GM13976 (cell line): ENCODE data around the gene HERPUD1.

Source experiments
- DNase-seq: peaks from one replicate; pipeline ENCODE4 v3.0.0; 2012; ENCODE audit warnings: low spot score
- CTCF ChIP-seq: IDR thresholded peaks from 2 replicates; pipeline ENCODE4 v1.5.1; 2012; ENCODE audit warnings: borderline replicate concordance, mild to moderate bottlenecking; ENCODE audit not compliant: insufficient read depth; ENCODE audit errors: extremely low read depth, missing control alignments, control extremely low read depth
- in situ Hi-C: fragments of 300-500 bp; cut with MboI; formaldehyde crosslinking; loops from one replicate; pipeline ENCODE4 v1.12.0; 2022; ENCODE audit warnings: low sequenced_read_pairs, mixed read lengths, inconsistent platforms; ENCODE audit not compliant: unreplicated experiment

Gene HERPUD1

GRCh38 chr16:56886826-56887225 is 45.1 kb upstream of the HERPUD1 start:
- in situ Hi-C loops: no loop called here
- DNase-seq: no peak
- no peak for TF ChIP-seq CTCF

GRCh38 chr16:56888806-56889205 is 43.1 kb upstream of the HERPUD1 start:
- in situ Hi-C loops: no loop called here
- DNase-seq: peak; percentile 78

GRCh38 chr16:56889206-56889605 is 42.7 kb upstream of the HERPUD1 start:
- DNase-seq: no peak
- TF ChIP-seq CTCF: no peak
- in situ Hi-C loops: no loop called here

More at GRCh38 chr16:56888806-56889205, 43.1 kb upstream of the HERPUD1 start:
- no peak for TF ChIP-seq CTCF

DNA sequence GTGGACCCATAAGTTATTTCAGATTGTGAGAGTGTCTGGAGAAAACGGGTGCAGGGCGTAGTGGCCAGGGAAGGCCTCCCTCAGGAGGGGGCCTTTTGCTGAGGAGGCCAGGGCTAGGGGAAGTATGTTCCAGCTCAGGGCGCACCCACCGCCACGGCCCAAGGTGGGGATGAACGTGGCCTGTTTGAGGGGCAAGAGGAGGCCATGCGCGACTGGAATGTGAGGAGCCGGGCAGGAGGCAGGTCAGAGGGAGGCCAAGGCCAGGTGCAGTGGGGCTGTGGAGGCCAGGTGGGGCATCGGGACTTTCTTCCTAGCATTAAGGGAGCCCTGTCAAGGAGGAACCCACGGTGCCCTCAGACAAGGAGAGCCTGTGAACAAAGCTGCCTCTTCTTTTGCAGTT is 40.3 kb upstream of the HERPUD1 start:
- no peak for TF ChIP-seq CTCF
- in situ Hi-C loops: no loop called here
- DNase-seq: no peak

- TF ChIP-seq CTCF: no peak
- DNase-seq: no peak
- in situ Hi-C loops: no loop called here
These were observed 39.2 kb upstream of the HERPUD1 start for GRCh38 chr16:56892705-56893104.

DNA sequence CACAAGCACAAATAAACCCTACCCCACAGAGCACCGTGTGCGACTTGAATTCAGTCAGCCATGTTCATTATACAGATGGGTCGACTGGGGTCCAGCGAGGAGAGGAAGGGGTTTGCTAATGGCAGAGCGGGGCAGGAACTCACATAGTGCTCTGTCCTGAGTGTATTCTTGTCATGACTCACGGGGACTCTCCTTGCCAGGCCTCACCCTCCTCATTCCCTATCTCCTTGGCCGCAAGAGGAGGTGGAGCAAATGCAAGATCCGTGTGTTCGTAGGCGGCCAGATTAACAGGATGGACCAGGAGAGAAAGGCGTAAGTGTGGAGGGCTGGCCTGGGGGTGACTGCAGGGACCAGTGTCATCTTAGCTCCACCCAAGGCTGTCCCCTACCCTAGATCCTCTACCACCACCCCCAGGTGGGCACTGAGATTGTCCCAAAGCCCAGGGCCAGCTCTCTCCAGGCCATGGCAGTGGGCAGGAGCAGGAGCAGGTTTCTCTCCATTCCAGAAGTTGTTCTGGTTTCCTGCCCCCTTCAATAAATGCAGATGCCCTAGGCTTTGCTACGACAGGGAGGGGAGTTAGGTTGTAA is 37.5 kb upstream of the HERPUD1 start:
- no peak for DNase-seq
- in situ Hi-C loops: no loop called here
- no peak for TF ChIP-seq CTCF
